K562 (cell line): ENCODE measurements around the gene PPP1R3G. TPM values are rescaled to one million over a fixed set of nuclear protein-coding genes. Genes with fewer than 3 reads are reported as not detected.

Source experiments
- CUX1 ChIP-seq: fragments of 200-800 bp; sonication (Bioruptor generic); IDR thresholded peaks from 2 replicates; pipeline ENCODE4 v1.6.1; 2016; ENCODE audit warnings: missing genetic modification characterization, missing compliant biosample characterization
- E2F3 ChIP-seq: fragments of 250-450 bp; sonication (Bioruptor Pico); IDR thresholded peaks from 2 replicates; pipeline ENCODE4 v1.4.0; 2020; ENCODE audit warnings: mild to moderate bottlenecking
- IRF9 ChIP-seq: fragments of 450-650 bp; IDR thresholded peaks from 2 replicates; pipeline ENCODE4 v1.6.1; 2016; ENCODE audit warnings: missing biosample characterization, missing genetic modification characterization
- MEF2D ChIP-seq: conservative IDR thresholded peaks from 2 replicates; pipeline ENCODE4 v1.6.1; 2016; ENCODE audit warnings: low read depth, missing genetic modification characterization, missing compliant biosample characterization
- NR1H2 ChIP-seq: sonication (generic); formaldehyde crosslinking; IDR thresholded peaks from 2 replicates; pipeline ENCODE4 v1.4.0; 2020; ENCODE audit warnings: mild to moderate bottlenecking, missing genetic modification reagents
- PHTF2 ChIP-seq: fragments of 250-450 bp; sonication (Bioruptor Pico); IDR thresholded peaks from 2 replicates; pipeline ENCODE4 v1.5.0; 2021; ENCODE audit warnings: mild to moderate bottlenecking
- RNF219 ChIP-seq: fragments of 250-450 bp; sonication (Bioruptor Pico); IDR thresholded peaks from 2 replicates; pipeline ENCODE4 v1.5.0; 2022; ENCODE audit warnings: mild to moderate bottlenecking
- THRAP3 ChIP-seq: fragments of 450-650 bp; IDR thresholded peaks from 2 replicates; pipeline ENCODE4 v1.6.1; 2016; ENCODE audit warnings: mild to moderate bottlenecking, inconsistent platforms, borderline replicate concordance
- ZBTB17 ChIP-seq: fragments of 450-650 bp; formaldehyde crosslinking; IDR thresholded peaks from 2 replicates; pipeline ENCODE4 v1.4.0; 2020; ENCODE audit warnings: mild to moderate bottlenecking
- ZNF830 ChIP-seq: fragments of 250-450 bp; sonication (Bioruptor Pico); IDR thresholded peaks from 2 replicates; pipeline ENCODE4 v1.5.0; 2021; ENCODE audit warnings: mild to moderate bottlenecking
- polyA plus RNA-seq, 8 experiments: library from polyadenylated mRNA; depleted of rRNA in 4 of 8; stranded (reverse) in 5 of 8; unstranded in 3 of 8; fragments of >200 nt; fragmentation: Nextera tagmentation in 2 of 8; fragmentation: Illumina TruSeq in 1 of 8; extraction: Ambion mirVana in 2 of 8; extraction: Trizol in 1 of 8; gene quantifications; 2 replicates each; pipeline versions ENCODE4 v1.2.1 to v1.2.3, GENCODE V29; 2011 to 2014; ENCODE audit warnings: inconsistent platforms in 1 of 8, missing spikeins in 1 of 8
- total RNA-seq, 7 experiments: library from RNA; depleted of rRNA in 6 of 7; stranded (reverse); fragments of >200 nt in 6 of 7; fragmentation: Illumina TruSeq in 2 of 7; extraction: Trizol in 2 of 7; gene quantifications; 2 replicates each; pipeline versions ENCODE4 v1.2.1 to v1.2.3, GENCODE V29; 2011 to 2021; ENCODE audit warnings: low replicate concordance in 1 of 7
- TF ChIP-seq, protein P1 (sequence below): fragments of 250-450 bp; sonication (Bioruptor Pico); IDR thresholded peaks from 2 replicates; pipeline ENCODE4 v1.4.0; 2020; ENCODE audit warnings: borderline replicate concordance
- TF ChIP-seq, protein P2 (sequence below), 2 experiments: IDR thresholded peaks; 2 replicates each; pipeline ENCODE4 v1.6.1; 2012; ENCODE audit warnings: improper control_type of control experiment in 2 of 2, low read depth in 2 of 2, low read length in 2 of 2, borderline replicate concordance in 1 of 2

PPP1R3G gene
- total and polyA plus RNA-seq, 9 of the 15 experiments (the other 6 are each of a cell fraction or from before 2014, with no cell fraction given): 0.01 to 0.13 (median 0.01) TPM; not detected in 4

DNA sequence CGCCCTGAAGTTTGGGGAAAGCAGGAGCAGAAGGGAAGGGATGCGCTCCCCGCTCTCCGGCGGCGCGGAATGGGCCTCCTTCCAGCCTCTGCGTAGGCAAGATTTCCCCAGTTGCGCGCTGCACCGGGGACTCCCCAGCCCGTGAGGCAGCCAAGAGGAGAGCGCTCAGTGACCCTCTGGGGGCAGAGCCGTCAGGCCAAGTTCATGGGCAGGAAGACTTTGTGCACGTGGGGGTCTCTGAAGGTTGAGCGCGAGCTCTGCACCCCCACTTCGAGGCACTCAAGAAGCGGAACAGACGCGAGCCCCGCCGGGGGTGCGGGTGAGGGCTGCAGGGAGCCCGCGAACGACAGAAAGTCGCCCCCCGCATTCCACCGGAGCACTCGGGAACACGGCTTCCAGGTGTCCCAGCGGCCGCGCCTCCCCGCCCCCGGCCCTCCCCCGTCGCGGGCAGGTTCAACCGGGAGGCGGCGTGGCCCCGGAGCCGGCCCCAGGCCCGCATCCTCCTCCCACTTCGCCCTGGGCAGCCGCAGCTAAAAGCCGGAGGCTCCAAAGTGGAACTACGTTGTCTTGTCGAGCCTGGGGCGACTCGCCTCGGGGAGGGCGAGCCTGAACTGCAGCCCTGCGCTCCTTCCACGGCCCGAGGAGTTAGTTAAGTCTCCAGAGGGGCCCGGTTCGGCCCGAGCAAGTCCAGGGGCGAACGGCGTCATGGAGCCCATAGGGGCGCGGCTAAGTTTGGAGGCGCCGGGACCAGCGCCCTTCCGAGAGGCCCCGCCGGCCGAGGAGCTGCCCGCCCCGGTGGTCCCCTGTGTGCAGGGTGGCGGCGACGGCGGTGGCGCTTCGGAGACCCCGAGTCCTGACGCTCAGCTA is at the start of gene PPP1R3G (continued):
- TF ChIP-seq, protein P1, sequence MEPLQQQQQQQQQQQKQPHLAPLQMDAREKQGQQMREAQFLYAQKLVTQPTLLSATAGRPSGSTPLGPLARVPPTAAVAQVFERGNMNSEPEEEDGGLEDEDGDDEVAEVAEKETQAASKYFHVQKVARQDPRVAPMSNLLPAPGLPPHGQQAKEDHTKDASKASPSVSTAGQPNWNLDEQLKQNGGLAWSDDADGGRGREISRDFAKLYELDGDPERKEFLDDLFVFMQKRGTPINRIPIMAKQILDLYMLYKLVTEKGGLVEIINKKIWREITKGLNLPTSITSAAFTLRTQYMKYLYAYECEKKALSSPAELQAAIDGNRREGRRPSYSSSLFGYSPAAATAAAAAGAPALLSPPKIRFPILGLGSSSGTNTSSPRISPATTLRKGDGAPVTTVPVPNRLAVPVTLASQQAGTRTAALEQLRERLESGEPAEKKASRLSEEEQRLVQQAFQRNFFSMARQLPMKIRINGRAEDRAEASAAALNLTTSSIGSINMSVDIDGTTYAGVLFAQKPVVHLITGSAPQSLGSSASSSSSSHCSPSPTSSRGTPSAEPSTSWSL (CRISPR knock-in tag): 0 out of 2 replicates have a peak, but pooled peaks have one; percentile 37
- peak; percentile 36; the same call in 1 of the 2 replicates for TF ChIP-seq ZBTB17 (CRISPR knock-in tag)
- no peak for TF ChIP-seq MEF2D (tag)
- TF ChIP-seq RNF219: no peak
- no peak for TF ChIP-seq THRAP3
- no peak for TF ChIP-seq PHTF2 (CRISPR knock-in tag)
- no peak for TF ChIP-seq NR1H2 (CRISPR knock-in tag)
- no peak for TF ChIP-seq CUX1 (CRISPR knock-in tag)
- TF ChIP-seq ZNF830 (CRISPR knock-in tag): no peak
- TF ChIP-seq, protein P2, sequence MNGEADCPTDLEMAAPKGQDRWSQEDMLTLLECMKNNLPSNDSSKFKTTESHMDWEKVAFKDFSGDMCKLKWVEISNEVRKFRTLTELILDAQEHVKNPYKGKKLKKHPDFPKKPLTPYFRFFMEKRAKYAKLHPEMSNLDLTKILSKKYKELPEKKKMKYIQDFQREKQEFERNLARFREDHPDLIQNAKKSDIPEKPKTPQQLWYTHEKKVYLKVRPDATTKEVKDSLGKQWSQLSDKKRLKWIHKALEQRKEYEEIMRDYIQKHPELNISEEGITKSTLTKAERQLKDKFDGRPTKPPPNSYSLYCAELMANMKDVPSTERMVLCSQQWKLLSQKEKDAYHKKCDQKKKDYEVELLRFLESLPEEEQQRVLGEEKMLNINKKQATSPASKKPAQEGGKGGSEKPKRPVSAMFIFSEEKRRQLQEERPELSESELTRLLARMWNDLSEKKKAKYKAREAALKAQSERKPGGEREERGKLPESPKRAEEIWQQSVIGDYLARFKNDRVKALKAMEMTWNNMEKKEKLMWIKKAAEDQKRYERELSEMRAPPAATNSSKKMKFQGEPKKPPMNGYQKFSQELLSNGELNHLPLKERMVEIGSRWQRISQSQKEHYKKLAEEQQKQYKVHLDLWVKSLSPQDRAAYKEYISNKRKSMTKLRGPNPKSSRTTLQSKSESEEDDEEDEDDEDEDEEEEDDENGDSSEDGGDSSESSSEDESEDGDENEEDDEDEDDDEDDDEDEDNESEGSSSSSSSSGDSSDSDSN (IDR thresholded peaks at IDR 0.05; ENCODE audit: borderline replicate concordance in 1 of 2, low read depth in 2 of 2, low read length in 2 of 2): 0 out of 4 replicates have a peak, but pooled peaks of 1 of the 2 experiments have one; percentile 37
- 0 out of 2 replicates have a peak, but pooled peaks have one; percentile 38 for TF ChIP-seq E2F3 (CRISPR knock-in tag)
- TF ChIP-seq IRF9: no peak
